Measurements from ENCODE around the gene VAV2. TPM values are rescaled to one million over a fixed set of nuclear protein-coding genes. Genes with fewer than 3 reads are reported as not detected.

VAV2 gene
- total RNA-seq, 2 donors from 2014 or later: 3.4 to 6.0 TPM

DNA sequence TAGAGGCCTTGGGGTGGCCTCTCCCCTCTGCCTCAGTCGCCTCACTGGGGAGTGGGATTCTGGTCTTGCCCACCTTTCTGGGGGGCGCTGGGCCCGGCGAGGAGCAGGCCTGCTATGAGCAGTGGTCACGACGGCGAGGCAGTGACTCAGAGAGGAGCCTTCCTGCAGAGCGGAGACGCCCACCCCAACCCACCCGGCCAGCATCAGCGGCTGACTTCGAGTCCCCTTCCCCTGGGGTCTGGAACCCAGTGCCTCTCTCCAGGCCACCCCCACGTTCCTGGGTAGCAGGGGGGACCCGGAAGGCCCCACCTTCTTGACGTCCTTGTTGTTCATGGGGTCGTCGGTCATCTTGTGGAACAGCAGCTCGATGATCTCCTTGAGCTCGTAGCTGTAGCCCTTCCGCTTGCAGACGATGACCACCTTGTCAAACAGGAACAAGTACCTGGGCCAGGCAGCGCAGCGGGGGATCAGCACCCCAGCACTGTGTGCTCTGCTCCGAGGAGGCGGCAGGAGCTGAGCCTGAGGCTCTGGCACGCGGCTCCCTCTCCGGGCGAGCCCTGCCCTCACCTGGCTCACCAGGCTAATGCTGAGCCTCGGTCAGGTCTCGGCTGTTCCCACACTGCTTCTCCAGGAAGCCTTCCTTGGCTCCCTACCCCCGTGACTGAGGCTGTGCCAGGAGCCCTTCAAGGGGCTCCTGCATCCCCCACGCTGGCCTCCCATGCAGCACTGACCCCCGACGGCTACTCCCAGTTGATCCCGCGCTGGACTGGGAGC lies 203.9 kb downstream of the VAV2 start:
- H3K27ac ChIP-seq: no peak overlapping the region
- H3K27me3 ChIP-seq: no peaks in the 10 kb centered on the region
- TF ChIP-seq, protein P1, sequence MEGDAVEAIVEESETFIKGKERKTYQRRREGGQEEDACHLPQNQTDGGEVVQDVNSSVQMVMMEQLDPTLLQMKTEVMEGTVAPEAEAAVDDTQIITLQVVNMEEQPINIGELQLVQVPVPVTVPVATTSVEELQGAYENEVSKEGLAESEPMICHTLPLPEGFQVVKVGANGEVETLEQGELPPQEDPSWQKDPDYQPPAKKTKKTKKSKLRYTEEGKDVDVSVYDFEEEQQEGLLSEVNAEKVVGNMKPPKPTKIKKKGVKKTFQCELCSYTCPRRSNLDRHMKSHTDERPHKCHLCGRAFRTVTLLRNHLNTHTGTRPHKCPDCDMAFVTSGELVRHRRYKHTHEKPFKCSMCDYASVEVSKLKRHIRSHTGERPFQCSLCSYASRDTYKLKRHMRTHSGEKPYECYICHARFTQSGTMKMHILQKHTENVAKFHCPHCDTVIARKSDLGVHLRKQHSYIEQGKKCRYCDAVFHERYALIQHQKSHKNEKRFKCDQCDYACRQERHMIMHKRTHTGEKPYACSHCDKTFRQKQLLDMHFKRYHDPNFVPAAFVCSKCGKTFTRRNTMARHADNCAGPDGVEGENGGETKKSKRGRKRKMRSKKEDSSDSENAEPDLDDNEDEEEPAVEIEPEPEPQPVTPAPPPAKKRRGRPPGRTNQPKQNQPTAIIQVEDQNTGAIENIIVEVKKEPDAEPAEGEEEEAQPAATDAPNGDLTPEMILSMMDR (IDR thresholded peaks at IDR 0.05): no peak
- no peak for DNase-seq (ENCODE audit: low spot score)
- no peak overlapping the region for H3K4me3 ChIP-seq
- H3K36me3 ChIP-seq: no peaks in the 10 kb centered on the region
- peaks cover 0 to 29% of the 10 kb centered on the region in 2 donors for H3K4me1 ChIP-seq
- H3K9me3 ChIP-seq: no peaks in the 10 kb centered on the region

DNA sequence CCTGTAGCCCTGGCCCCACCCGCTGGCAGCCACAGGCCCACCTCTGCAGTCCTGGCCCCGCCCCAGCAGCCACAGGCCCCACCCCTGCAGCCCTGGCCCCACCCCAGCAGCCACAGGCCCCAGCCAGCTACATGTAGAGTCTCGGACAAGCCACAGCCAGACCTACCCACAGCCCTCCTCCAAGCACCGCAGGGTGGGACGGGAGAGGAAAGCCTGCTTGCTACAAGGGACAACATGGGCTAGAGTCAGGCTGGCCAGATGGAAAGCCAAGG lies 204.4 kb downstream of the VAV2 start:
- TF ChIP-seq, protein P1 (IDR thresholded peaks at IDR 0.05): no peak
- Histone ChIP-seq H3K4me1 (peaks cover 0 to 24% of the 10 kb centered on the region in 2 donors), H3K36me3 (no peaks in the 10 kb centered on the region), H3K27ac (no peak overlapping the region), H3K9me3 (no peaks in the 10 kb centered on the region), H3K4me3 (no peak overlapping the region), H3K27me3 (no peaks in the 10 kb centered on the region)
- no peak for DNase-seq (ENCODE audit: low spot score)

DNA sequence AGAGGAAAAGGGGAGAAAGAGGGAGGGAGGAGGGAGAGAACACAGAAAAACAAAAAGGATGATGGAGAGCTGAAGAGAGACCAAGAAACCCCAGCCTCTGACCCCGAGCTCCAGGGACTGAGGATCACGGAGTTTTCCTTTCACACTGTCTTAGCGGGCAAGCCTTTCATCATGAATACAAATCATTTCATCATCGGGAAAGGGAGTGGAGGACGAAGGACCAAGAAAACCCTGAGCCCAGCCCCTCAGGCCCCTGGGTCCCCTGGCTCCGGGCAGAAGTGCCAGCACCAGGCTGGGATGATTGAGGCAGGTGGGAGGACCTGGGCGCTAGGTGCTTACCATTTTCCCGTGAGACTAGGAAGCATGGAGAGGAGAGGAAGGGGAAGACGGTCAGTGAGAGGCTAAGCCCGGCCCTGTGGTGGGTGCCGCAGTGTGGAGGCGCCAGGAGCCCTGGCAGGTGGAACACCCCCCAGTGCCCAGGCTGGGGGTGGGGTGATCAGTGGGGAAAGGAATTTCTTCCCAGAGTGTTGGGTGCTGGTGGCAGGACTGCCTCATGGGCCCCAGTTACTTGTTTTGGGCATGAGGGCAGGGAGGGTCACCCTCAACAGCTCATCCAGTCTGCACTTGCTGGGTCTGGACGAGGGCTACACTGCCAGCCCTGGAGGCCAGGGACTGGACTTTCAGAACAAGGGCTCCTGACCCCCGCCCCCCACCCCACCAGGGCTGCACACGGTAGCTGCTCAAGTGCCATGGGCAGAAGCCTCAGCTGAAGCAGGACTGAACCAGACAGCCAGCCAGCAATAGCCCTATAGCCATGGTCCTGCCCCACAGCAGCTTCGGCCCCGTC lies 205.0 kb downstream of the VAV2 start:
- no peaks in the 10 kb centered on the region for H3K27me3 ChIP-seq
- no peak overlapping the region for H3K4me3 ChIP-seq
- TF ChIP-seq, protein P1 (IDR thresholded peaks at IDR 0.05): no peak
- no peaks in the 10 kb centered on the region for H3K36me3 ChIP-seq
- peaks cover 0 to 23% of the 10 kb centered on the region in 2 donors for H3K4me1 ChIP-seq
- no peak overlapping the region for H3K27ac ChIP-seq
- DNase-seq (ENCODE audit: low spot score): no peak
- H3K9me3 ChIP-seq: no peaks in the 10 kb centered on the region

DNA sequence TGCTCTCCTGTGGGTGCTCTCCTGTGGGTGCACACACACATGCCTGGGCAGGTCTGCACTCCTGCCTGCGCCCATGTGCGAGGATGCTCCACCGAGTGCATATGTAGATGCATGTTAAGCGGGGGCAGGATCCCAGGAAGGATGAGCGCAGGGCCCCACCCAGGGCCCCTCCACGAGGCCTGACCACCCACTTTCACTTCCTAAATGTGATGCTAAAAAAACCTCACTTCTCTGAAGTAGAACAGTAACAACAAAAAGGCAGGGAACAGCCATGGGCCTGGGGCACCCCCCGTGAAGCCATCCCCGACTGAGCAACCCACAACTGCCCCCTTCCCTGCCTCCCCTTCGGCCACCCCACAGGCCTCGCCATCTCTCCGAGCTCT lies 205.8 kb downstream of the VAV2 start:
- Histone ChIP-seq H3K27ac (no peak overlapping the region), H3K27me3 (no peaks in the 10 kb centered on the region), H3K36me3 (no peaks in the 10 kb centered on the region), H3K9me3 (no peaks in the 10 kb centered on the region), H3K4me1 (peaks cover 0 to 23% of the 10 kb centered on the region in 2 donors), H3K4me3 (no peak overlapping the region)
- no peak for DNase-seq (ENCODE audit: low spot score)
- TF ChIP-seq, protein P1 (IDR thresholded peaks at IDR 0.05): no peak

DNA sequence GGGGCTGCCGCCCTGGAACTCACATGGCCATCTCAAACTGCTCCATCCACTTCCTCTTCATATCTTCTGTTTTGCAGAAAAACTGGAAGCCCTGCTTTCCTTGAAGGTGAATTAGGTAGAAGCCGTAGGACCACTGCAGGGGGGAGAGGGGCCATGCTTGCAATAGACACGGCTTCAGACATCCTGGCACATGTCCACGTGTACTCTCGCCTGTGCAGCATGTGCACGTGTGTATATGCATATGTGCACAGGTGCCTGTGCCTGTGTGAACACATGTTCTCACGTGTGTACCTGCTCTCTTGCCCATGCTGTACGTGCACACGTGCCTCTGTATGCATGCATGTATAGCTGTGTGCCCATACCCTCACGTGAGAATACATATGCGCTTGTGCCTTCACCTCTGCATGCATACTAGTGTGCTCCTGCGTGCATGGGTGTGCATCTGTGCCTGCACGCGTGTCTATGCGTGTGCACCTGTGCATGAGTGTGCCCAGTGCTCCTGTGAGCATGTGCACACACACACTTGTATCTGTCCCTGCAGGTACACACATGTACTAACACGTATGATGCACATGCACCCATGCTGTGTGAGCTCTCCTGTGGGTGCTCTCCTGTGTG lies 206.3 kb downstream of the VAV2 start:
- no peak for DNase-seq (ENCODE audit: low spot score)
- Histone ChIP-seq H3K27ac (no peak overlapping the region), H3K4me3 (no peak overlapping the region), H3K36me3 (no peaks in the 10 kb centered on the region), H3K27me3 (no peaks in the 10 kb centered on the region), H3K9me3 (no peaks in the 10 kb centered on the region), H3K4me1 (peaks cover 0 to 23% of the 10 kb centered on the region in 2 donors)
- TF ChIP-seq, protein P1 (IDR thresholded peaks at IDR 0.05): no peak
